K562 (cell line): ENCODE measurements around the gene TFAP2D. TPM values are rescaled to one million over a fixed set of nuclear protein-coding genes. Genes with fewer than 3 reads are reported as not detected.

Experiments
- ATAC-seq: fragments of 200-7000 bp; cut with Tn5 transposase; 3 replicates; pipeline ENCODE4 v1.9.1; 2020; ENCODE audit warnings: moderate library complexity
- BruUV-seq: library from RNA; stranded (reverse); fragments of 400-500 nt; replicated peaks from 2 replicates; lab custom pipeline; 2021; lab: Mats Ljungman, UMichigan
- CTCF ChIA-PET: fragments of 300-600 bp; formaldehyde crosslinking; extraction: SDS; loops from one replicate; lab custom pipeline; 2021; ENCODE audit warnings: low intra/inter-chr PET ratio; lab: Yijun Ruan, JAX
- POLR2A ChIA-PET: fragments of 300-600, 350-650 bp; sonication (Branson Sonifier 250); formaldehyde crosslinking; extraction: SDS; loops from one replicate; lab custom pipeline; 2021; ENCODE audit warnings: antibody characterized with exemption, inconsistent platforms; lab: Yijun Ruan, JAX
- DNase-seq, 4 experiments: peaks; one replicate each; pipeline versions ENCODE4 v3.0.0 to v3.0.0-alpha.2; 2011 to 2018; ENCODE audit warnings: low spot score in 3 of 4, mixed read lengths in 3 of 4; ENCODE audit errors: extremely low read depth in 1 of 4
- FAIRE-seq: peaks from 2 replicates; lab custom pipeline; 2011; peaks lifted over from hg19 to GRCh38; lab: Jason Lieb, UNC
- H2AFZ ChIP-seq: 2 replicates; pipeline ENCODE4 v1.6.0; 2011; ENCODE audit warnings: low read depth, low read length, control low read depth, inconsistent platforms
- H3K27ac ChIP-seq: fragments of 200-600 bp; 3 replicates; pipeline ENCODE4 v1.8.0; 2011; ENCODE audit warnings: low read depth, mild to moderate bottlenecking, control low read depth, inconsistent platforms, low read length, moderate library complexity, mixed read lengths; ENCODE audit errors: extremely low read depth
- H3K27me3 ChIP-seq, 2 experiments: fragments of 300-600 bp in 1 of 2; 2 replicates in 1 of 2; 3 replicates in 1 of 2; pipeline versions ENCODE4 v1.6.0 to v1.8.0; 2011; ENCODE audit warnings: inconsistent platforms in 2 of 2, low read length in 2 of 2, mild to moderate bottlenecking in 1 of 2, mixed read lengths in 1 of 2, moderate library complexity in 1 of 2; ENCODE audit not compliant: control insufficient read depth in 2 of 2, insufficient read depth in 2 of 2
- H3K36me3 ChIP-seq: fragments of 300-600 bp; 3 replicates; pipeline ENCODE4 v1.8.0; 2011; ENCODE audit warnings: mild to moderate bottlenecking, low read length, inconsistent platforms; ENCODE audit not compliant: control insufficient read depth, insufficient read depth
- H3K4me1 ChIP-seq, 2 experiments: fragments of 200-600 bp in 1 of 2; replicated peaks in 1 of 2; 2 replicates in 1 of 2; 3 replicates in 1 of 2; pipeline versions ENCODE4 v1.5.1 to v1.8.0; 2011; ENCODE audit warnings: inconsistent platforms in 2 of 2, low read length in 2 of 2, mild to moderate bottlenecking in 1 of 2, mixed read lengths in 1 of 2, moderate library complexity in 1 of 2; ENCODE audit not compliant: control insufficient read depth in 2 of 2, insufficient read depth in 2 of 2
- H3K4me2 ChIP-seq: 2 replicates; pipeline ENCODE4 v1.6.1; 2011; ENCODE audit warnings: low read length, control low read depth, inconsistent platforms, mixed read lengths; ENCODE audit not compliant: insufficient read depth
- H3K4me3 ChIP-seq: fragments of 200-600 bp; sonication (generic), shearing (Covaris generic); 2 replicates; pipeline ENCODE4 v1.5.1; 2016; ENCODE audit warnings: control low read depth, inconsistent platforms
- H3K79me2 ChIP-seq: fragments of 200-600 bp; 3 replicates; pipeline ENCODE4 v1.8.0; 2011; ENCODE audit warnings: low read length, inconsistent platforms; ENCODE audit not compliant: control insufficient read depth, insufficient read depth
- H3K9ac ChIP-seq, 2 experiments: 2 replicates each; pipeline versions ENCODE4 v1.6.0 to v1.6.1; 2011; ENCODE audit warnings: low read depth in 2 of 2, low read length in 2 of 2, control low read depth in 1 of 2, inconsistent platforms in 1 of 2, mild to moderate bottlenecking in 1 of 2, mixed read lengths in 1 of 2; ENCODE audit not compliant: insufficient read depth in 1 of 2
- H3K9me1 ChIP-seq: one replicate; pipeline ENCODE4 v1.6.0; 2011; ENCODE audit warnings: inconsistent platforms, mild to moderate bottlenecking, low read length, moderate library complexity; ENCODE audit not compliant: control insufficient read depth, insufficient read depth
- H3K9me3 ChIP-seq: replicated peaks from 2 replicates; pipeline ENCODE4 v1.5.1; 2011; ENCODE audit warnings: low read depth, low read length, inconsistent platforms; ENCODE audit not compliant: control insufficient read depth, insufficient read depth
- H4K20me1 ChIP-seq: replicated peaks from 2 replicates; pipeline ENCODE4 v1.6.1; 2011; ENCODE audit warnings: low read length, inconsistent platforms, mixed read lengths; ENCODE audit not compliant: control insufficient read depth, insufficient read depth
- CXXC5 ChIP-seq: fragments of 250-450 bp; sonication (Bioruptor Pico); IDR thresholded peaks from 2 replicates; pipeline ENCODE4 v1.8.0; 2022; ENCODE audit warnings: inconsistent platforms, mild to moderate bottlenecking, moderate library complexity
- DEAF1 ChIP-seq: fragments of 450-650 bp; formaldehyde crosslinking; IDR thresholded peaks from 2 replicates; pipeline ENCODE4 v1.4.0; 2020; ENCODE audit warnings: mild to moderate bottlenecking, moderate library complexity
- KAT8 ChIP-seq: fragments of 450-650 bp; IDR thresholded peaks from 2 replicates; pipeline ENCODE4 v1.6.1; 2016; ENCODE audit warnings: low read depth, mild to moderate bottlenecking
- NFATC3 ChIP-seq: fragments of 450-650 bp; IDR thresholded peaks from 2 replicates; pipeline ENCODE4 v1.6.1; 2017; ENCODE audit warnings: mild to moderate bottlenecking
- RBM39 ChIP-seq: fragments of 200-400 bp; formaldehyde crosslinking; optimal IDR thresholded peaks from 2 replicates; pipeline ENCODE3; 2018; ENCODE audit warnings: low read depth, low read length
- STAG1 ChIP-seq: sonication (generic); formaldehyde crosslinking; IDR thresholded peaks from 2 replicates; pipeline ENCODE4 v1.5.0; 2020; ENCODE audit warnings: missing genetic modification reagents, borderline replicate concordance
- ZNF696 ChIP-seq: fragments of 250-450 bp; sonication (Bioruptor Pico); conservative IDR thresholded peaks from 2 replicates; pipeline ENCODE4 v1.4.0; 2020; ENCODE audit warnings: mild to moderate bottlenecking, moderate library complexity
- WGBS: fragments of 100-300 bp; shearing (Covaris generic); methylation state at CpG from one replicate; pipeline ENCODE4 v1.1.6; 2016; ENCODE audit warnings: low coverage, mixed read lengths; ENCODE audit not compliant: insufficient coverage; ENCODE audit errors: missing lambda C conversion rate; 5-methylcytosine and 5-hydroxymethylcytosine counted together
- in situ Hi-C: fragments of 300-500 bp; cut with MboI; formaldehyde crosslinking; loops from 4 replicates; pipeline ENCODE4 v1.15.0; 2018; ENCODE audit warnings: inconsistent platforms, mixed read lengths
- intact Hi-C: fragments of 100-400 bp; cut with micrococcal nuclease; formaldehyde crosslinking; loops from 2 replicates; pipeline ENCODE4 v1.14.2; 2022
- polyA plus RNA-seq, 8 experiments: library from polyadenylated mRNA; depleted of rRNA in 4 of 8; stranded (reverse) in 5 of 8; unstranded in 3 of 8; fragments of >200 nt; fragmentation: Nextera tagmentation in 2 of 8; fragmentation: Illumina TruSeq in 1 of 8; extraction: Ambion mirVana in 2 of 8; extraction: Trizol in 1 of 8; gene quantifications; 2 replicates each; pipeline versions ENCODE4 v1.2.1 to v1.2.3, GENCODE V29; 2011 to 2014; ENCODE audit warnings: inconsistent platforms in 1 of 8, missing spikeins in 1 of 8
- total RNA-seq, 7 experiments: library from RNA; depleted of rRNA in 6 of 7; stranded (reverse); fragments of >200 nt in 6 of 7; fragmentation: Illumina TruSeq in 2 of 7; extraction: Trizol in 2 of 7; gene quantifications; 2 replicates each; pipeline versions ENCODE4 v1.2.1 to v1.2.3, GENCODE V29; 2011 to 2021; ENCODE audit warnings: low replicate concordance in 1 of 7

TFAP2D gene
- total and polyA plus RNA-seq, 9 of the 15 experiments (the other 6 are each of a cell fraction or from before 2014, with no cell fraction given), result not detected

GRCh38 chr6:50712291-50712690, 1.0 kb upstream of the TFAP2D start:
- in situ Hi-C loops, result no loop called here
- DNase-seq, result no peak
- no peak for FAIRE-seq
- Histone ChIP-seq H3K27me3 (peaks cover 17 to 37% of the 10 kb centered on the region in 2 experiments; a peak in 3 of 5 replicates), H2AFZ (no peak overlapping the region), H3K4me1 (no peaks in the 10 kb centered on the region), H3K9ac (no peak overlapping the region), H4K20me1 (no peaks in the 10 kb centered on the region), H3K4me2 (no peak overlapping the region), H3K9me3 (no peaks in the 10 kb centered on the region), H3K27ac (no peak overlapping the region)
- no TSS peak for BruUV-seq
- CTCF ChIA-PET, result interaction anchor here (0.6 kb wide), 1 partner anchor 1404 kb away, joined by 3 read pairs; no protein-coding TSS in a partner anchor
- no peak for TF ChIP-seq ZNF696
- no peak for TF ChIP-seq NFATC3
- TF ChIP-seq KAT8, result no peak
- TF ChIP-seq STAG1 (CRISPR knock-in tag), result no peak
- no peak for TF ChIP-seq RBM39
- TF ChIP-seq CXXC5, result no peak
- TF ChIP-seq, all 486 proteins: peak for 0
- Histone ChIP-seq H3K4me3 (no peak overlapping the region), H3K79me2 (no peaks in the 10 kb centered on the region), H3K36me3 (no peaks in the 10 kb centered on the region), H3K9me1 (no peaks in the 10 kb centered on the region)
- POLR2A ChIA-PET, result no interaction called here
- intact Hi-C loops, result no loop called here
- ATAC-seq, result no peak
- WGBS, result 0% methylated on average over 2 of the region's 2 CpGs

DNA sequence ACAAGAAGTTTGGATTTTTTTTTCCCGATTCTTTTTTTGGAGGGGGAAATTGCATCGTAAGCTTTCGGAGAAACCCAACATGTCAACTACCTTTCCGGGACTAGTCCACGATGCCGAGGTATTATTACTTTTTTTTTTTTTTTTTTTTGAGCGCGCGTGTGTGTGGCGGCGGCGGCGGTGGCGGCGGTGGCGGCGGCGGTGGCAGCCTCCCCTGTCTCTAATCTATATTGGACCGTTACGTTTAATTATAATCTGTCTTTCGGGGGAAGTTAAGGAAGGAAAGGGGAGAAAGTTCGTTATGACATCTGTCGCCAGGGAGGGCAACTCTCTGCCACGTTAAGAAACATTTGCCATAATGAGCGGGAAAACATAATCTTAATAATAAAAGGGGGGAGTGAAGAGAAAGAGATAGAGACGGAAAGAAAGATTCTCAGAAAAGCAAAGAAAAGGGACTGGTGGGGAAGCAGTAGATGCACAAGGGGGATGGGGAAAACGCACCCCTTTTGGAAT, 706 bp downstream of the TFAP2D start:
- FAIRE-seq (no peak), ATAC-seq (no peak), DNase-seq (no peak)
- no peaks in the 10 kb centered on the region for H3K9me1 ChIP-seq
- ChIA-PET CTCF (no interaction called here), POLR2A (no interaction called here)
- no peak overlapping the region for H2AFZ ChIP-seq
- WGBS, result 4% methylated on average over 22 of the region's 27 CpGs
- H3K27ac ChIP-seq, result no peak overlapping the region
- H3K9ac ChIP-seq, result no peak overlapping the region
- no peaks in the 10 kb centered on the region for H3K36me3 ChIP-seq
- intact Hi-C loops, result no loop called here
- H3K9me3 ChIP-seq, result no peaks in the 10 kb centered on the region
- no peaks in the 10 kb centered on the region for H4K20me1 ChIP-seq
- no peak overlapping the region for H3K4me3 ChIP-seq
- H3K79me2 ChIP-seq, result no peaks in the 10 kb centered on the region
- H3K4me1 ChIP-seq, result no peaks in the 10 kb centered on the region
- no peak overlapping the region for H3K4me2 ChIP-seq
- in situ Hi-C loops, result no loop called here
- peaks cover 13 to 29% of the 10 kb centered on the region in 2 experiments; a peak in 3 of 5 replicates for H3K27me3 ChIP-seq
- no TSS peak for BruUV-seq
- no peak for TF ChIP-seq DEAF1 (CRISPR knock-in tag)
